CD4-positive, alpha-beta T cell treated with Interferon gamma for 1 hour (primary cell): ENCODE results near the gene CD300LB.

Experiments
- DNase-seq: peaks from one replicate; pipeline ENCODE4 v3.0.0-alpha.2; 2020

CD300LB gene

DNA sequence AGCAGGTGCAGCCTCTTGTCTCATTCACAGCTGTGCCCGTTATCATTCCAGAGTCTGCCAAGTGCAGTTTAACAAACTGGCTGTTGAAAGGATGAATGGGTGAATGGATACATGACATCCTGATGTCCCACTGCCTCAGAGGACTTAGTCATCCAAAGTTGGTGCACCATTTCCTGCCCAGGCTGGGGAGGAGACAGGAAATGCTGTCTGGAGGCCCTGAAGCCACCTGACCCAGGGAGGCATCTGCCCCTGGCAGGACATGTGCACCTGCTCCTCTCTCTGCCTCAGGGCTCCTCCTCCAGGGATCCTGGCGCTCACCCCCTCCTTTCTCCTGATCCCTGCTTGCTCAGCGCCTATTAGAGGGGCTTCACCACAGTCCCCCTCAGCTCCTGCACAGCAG, 16.5 kb upstream of the CD300LB start:
- no peak for DNase-seq

DNA sequence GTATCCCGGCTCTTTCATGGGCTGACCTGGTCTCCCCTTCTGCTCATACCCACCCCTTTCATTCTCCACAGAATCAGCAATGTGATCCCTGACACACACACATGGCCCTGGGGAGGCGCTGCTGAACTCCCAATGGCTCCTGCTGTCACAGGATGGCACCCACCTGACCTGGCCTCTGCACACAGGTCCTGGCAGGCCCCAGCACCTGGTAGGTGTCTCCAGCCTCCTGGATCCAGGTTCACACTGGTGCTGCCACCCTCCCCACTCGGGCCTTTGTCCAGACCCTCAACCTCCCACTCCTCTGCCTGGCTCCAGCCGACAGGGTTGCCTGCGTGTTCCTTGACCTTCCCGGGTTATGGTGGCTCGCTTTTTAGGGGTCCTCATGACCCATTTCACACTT, 16.0 kb upstream of the CD300LB start:
- no peak for DNase-seq

DNA sequence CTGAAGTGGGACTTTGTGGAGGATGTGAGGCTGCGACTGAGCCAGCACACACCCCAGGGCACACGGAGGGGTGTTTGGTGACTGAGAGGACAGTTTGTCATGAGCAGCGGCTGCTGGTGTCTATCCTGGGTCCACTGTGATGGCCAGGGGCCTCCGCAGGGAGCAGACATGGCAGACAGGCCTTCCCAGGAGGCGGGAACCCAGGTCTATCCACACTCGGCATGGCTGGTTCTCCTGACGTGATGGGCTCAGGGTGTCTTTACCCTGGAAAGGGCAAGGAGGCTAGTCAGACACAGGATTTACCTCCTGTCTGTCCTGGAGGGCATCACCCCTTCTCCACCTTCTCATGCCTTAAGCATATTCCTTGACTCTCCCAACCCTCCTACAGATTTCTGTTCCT, 15.3 kb upstream of the CD300LB start:
- DNase-seq: no peak

DNA sequence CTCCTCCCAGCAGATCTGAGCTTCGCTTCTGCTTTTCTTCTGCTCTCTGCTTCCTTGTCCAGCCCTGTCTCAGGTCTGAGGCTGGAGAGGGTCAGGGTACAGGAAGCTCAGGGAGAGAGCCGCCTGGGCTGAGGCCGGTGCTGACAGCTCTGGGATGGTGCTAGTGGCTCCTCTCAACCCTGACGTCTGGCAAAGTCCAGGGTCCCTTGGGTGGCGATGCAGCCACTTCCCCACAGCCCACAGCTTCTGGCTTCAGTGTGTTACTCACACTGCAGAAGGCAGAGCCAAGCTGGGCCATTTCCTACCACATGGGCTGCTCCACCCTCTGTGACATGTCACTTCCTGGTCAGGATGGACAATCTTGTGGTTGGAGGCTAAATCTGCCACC, 14.6 kb upstream of the CD300LB start, which contains the start of gene CD300C:
Gene CD300C (minus strand): TSS at position 273 of the 388 bp plus-strand sequence. CDS start 333 bp downstream, outside the sequence.
- peak; percentile 69 for DNase-seq

DNA sequence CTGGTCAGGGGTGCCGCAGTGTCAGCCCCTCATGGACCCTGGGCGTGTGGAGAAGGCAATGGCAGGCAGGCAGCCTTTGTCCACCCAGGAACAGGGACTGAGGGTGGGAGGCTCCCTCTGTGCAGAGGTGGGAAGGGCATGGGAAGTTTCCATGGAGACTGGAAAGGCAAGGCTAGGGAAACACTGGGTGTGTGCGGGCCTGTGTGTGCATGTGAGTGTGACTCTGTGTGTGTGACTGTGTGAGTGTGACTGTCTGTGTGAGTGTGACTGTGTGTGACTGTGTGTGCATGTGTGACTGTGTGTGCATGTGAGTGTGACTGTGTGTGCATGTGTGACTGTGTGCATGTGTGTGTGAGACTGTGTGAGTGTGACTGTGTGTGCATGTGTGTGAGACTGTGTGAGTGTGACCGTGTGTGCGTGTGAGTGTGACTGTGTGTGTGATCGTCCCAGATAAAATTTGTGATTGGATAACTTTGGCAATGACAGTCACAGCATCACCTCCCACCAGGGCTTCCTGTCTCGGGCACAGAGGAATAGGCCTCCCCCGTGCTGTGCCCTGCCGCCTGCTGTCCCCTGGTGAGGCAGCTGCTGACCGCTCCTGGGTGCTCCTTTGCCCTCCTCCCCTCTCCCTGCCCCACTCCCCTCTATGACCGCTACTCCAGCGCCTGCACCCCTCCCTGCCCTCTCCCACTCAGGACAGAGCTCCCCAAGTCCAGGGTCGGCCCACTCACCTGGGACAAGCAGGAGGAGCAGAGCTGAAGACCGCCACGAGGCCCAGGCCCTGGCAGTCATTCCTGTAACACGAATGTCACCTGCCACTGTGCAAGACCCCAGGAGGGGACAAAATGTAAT, 13.9 kb upstream of the CD300LB start:
- no peak for DNase-seq

DNA sequence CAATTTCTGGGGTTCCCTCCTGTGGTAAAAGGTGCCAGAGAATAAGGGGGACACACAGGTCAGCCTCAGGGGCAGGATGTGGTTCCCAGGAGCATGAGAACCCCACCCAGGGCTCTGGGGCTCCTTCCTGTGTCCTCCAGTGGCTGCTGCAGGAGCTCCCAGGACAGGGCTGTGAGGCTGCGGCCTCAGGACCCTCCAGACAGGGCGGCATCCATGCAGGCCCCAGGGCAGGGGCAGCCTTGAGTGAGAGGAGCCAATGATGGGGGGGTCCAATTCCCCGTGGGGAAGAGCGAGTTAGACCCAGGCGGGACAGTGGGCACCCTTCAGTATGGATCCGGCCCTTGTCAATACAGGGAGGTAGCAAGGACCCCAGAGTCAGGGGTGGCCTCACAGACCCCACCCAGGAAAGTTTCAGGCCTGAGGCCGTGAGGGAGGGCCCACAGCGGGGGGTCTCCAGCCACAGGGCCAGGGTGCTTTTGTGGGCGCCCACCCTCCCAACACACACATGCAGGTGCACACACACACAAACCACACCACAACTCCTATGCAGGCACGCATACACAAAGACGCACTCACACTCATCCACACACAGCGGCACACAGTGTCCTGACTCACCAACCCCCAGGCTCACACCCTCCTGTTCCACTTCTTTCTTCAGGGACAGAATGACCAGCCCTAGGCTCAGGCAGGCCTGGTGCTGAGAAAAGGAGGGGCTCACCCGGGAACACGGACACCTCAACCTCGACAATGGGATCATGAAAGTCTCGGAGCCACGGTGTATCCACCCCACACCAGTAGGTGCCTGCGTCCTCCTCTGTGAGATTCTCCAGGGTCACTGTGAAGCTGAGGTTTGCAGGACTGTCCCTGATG, 12.9 kb upstream of the CD300LB start:
- no peak for DNase-seq

DNA sequence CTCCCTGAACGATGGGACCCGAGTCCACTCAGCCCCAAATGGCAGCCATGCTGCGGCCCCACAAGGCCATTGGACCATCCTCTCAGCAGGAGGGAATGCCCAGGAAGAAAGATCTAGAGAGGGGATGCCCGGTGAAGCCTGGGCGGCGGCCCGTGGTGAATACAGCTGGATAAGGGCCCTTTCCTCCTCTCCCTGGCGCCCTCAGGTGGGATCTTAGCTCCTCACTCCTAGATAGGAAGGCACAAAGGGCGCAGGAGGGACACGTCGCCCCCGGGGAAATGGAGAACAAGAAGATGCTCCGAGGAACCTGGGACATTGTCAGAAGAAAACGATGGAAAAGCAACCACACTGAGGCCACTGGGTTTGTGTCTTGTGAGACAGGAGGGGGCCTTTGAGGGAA, 12.1 kb upstream of the CD300LB start:
- DNase-seq: no peak

DNA sequence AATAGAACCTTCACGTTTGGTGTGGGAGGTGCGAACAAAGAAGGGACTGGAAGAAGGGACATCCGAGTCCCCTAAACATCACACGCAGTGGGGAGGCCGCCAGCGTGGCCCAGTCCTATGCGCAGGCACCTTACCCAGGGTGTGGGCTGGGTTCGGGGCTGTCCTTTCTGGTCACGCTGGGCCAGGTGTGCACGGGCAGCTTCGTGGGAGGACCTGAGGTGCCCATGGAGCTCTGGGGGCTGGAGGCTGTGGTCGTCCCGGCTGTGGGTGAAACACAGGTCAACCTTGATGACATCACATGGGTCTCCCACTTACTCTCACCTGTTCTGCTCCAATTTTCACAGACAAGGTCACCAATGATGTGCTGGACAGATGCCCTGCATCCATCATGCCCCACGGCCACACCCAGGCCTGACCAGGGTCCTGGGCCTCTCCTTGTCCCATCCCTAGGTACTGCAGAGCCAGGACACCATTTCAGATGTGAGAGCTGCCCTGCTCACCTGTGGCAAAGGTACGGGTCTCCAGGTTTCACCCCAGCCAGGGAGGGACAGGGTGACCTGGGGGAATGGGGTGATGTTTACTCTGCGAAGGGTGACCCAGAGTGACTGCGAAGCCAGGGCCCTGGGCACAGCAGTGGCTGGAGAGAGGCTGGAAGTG, 11.6 kb upstream of the CD300LB start:
- no peak for DNase-seq

DNA sequence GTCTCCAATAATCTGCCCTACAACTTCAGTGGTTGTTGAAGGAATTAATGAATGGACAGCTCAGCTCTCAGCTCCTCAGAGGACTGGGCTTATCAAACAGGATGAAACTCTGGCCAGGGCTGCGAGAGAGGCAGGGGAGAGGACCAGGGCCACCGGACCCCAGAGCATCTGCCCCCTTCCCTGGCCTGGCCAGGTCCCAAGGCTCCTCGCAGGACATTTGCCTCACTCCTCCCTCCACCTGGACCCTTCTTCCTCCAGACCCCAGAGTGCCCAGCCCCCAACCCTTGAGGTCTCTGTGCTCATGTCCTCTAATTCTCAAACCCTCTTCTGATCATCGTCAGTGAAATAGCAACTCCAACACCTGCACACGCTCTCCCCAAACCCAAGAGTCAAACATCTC, 10.9 kb upstream of the CD300LB start:
- no peak for DNase-seq

DNA sequence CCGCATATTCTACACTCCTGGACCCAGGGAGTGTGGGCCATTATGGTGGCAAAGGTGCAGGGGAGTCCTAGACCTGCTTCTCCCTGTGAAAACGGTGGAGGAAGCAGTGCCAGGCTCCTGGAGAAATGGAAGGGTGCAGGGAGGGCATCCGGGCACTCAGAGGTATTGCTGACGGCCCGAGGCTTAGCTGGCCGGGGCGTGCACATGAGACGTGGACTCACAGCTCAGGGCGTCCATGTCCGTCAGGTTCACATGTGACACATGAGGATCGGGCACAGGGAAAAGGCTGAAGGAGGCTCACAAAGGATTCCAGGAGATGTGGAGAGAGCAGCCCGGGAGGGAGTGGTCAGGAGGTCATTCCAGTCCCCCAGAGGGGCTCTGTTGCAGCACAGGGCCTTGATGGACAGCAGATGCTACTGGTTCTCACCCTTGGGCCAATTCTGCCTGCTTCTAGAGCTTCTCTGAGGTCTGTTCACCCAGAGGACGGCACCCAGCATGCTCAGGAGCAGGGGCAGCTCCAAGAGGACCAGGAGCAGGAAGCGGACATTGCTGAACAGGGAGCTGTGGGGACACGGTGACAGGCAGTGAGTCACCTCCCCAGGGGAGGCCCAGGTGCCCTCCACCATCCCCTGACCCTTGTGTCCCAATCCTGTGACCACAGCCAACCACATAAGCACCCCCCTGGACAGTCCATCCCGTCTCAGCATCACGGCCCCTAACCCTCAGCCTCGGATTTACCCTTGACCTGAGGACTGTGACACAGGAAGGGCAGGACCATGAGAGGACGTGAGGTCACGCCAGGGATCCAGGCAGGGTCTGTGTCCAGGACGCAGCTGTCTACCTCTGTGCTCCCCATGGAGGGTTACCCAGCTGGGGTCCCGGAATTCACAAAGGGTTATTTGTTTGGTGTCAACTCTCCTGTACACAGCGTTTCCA, 10.2 kb upstream of the CD300LB start:
- DNase-seq: no peak

DNA sequence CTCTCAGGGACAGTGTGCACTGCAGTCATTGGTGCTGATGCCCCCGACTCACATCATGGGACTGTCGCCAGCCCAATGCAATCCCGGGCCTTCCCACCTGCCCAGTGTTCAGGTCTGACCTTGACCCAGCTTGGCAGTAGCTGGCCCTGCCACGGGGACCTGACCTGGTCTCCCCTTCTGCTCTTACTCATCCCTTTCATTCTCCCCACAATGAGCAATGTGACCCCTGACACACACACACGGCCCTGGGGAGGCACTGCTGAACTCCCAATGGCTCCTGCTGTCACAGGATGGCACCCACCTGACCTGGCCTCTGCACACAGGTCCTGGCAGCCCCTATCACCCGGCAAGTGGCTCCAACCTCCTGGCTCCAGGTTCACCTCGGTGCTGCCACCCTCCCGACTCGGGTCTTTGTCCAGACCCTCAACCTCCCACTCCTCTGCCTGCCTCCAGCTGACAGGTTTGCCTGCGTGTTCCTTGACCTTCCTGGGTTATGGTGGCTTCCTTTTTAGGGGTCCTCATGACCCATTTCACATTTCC, 8.1 kb upstream of the CD300LB start:
- DNase-seq: no peak

DNA sequence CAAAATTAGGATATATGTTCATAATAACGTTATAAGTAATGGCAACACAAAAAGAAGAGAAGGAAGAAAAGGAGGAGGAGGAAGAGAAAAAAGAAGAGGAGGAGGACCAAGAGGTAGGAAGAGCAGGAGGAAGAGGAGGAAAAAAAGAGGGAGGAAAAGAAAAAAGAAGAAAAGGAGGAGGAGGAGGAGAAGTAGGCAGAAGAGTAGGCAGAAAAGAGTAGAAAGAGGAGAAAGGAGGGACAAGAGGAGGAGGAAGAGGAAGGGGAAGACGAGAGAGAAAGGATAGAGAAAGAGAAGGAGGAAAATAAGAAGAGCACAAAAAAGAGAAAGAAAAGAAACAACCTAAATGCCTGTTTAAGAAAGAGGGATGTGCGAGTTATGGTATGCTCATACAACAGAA, 5.6 kb upstream of the CD300LB start:
- no peak for DNase-seq

DNA sequence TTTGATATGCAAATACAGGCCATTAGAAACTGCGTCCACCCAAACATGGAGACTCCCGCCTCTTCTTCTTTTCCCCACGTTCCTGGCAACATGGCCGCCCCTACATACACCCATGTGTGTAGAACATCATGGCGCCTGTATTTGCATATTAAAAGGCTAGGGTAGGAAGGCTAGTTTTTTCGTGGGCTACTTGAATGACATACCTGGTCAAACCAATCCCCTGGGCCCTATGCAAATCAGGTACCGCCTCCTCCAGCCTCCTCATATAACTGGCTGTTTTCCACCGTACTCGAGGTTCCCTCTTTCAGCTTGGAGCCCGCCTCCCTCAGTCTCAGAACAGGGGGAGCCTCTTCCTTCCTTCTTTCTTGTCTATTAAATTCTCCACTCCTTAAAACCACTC, 840 bp upstream of the CD300LB start:
- peak; percentile 79 for DNase-seq

DNA sequence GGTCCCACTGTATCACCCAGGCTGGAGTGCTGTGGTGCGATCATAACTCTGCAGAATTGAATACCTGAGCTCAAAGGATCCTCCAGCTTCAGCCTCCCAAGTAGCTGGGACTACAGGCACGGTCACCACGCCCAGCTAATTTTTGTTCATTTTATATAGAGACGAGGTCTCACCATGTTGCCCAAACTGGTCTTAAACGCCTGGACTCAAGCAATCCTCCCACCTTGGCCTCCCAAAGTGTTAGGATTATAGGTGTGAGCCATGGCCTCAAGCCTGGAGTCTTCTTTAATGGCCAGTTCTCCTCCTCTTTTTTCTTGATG, 484 bp downstream of the CD300LB start:
- no peak for DNase-seq

DNA sequence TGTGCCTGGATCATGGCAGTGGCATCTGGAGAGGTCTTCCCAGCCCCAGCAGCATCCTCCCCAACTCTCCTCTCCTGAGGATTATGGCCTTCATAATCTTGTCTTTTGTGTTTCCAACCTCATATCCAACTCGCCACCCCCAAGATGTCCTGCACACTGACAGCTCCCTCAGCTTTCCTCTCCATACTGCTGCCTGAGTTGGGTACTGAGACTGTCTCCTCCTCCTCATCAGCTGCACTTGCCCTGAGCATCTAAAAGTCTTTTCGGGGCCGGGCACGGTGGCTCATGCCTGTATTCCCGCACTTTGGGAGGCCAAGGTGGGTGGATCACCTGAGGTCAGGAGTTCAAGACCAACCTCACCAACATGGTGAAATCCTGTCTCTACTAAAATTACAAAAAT, 2.0 kb downstream of the CD300LB start:
- no peak for DNase-seq

DNA sequence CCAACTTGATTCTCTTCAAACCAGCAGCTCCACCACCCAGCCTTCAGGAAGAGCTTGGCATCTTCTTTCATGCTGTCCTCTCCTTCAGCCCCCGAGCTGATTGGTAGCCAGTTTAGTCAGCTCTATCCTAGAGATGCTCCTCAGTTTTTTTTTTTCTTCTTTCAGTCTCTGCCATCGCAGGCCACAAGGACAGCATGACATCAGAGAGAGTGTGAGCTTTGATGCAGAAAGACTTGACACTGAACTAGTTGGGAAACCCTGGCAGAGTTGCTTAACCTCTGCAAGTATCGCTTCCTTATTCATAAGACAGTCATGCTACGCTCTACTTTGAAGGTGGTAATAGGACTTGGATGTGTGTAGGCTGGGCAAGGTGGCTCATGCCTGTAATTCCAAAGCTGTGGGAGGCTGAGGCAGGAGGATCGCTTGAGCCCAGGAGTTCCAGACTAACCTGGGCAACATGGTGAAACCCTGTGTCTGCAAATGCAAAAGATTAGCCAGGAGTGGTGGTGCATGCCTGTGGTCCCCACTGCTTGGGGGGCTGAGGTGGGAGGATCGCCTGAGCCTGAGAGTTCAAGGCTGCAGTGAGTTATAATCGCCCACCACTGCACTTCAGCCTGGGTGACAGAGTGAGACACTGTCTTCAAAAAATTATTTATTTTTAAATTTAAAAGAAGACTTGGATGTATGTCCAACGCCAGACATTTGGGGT, 2.6 kb downstream of the CD300LB start:
- DNase-seq: peak; percentile 65

DNA sequence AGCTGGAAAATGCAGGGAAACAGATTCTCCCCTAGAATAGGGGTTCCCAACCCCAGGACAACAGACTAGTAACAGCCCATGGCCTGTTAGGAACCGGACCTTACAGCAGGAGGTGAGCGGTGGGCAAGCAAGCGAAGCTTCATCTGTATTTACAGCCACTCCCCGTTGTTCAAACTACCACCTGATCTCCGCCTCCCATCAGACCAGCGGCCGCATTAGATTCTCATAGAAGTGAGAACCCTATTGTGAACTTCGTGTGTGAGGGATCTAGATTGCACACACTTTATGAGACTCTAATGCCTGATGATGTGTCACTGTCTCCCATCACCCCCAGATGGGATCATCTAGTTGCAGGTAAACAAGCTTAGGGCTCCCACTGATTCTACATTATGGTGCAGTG, 3.5 kb downstream of the CD300LB start:
- no peak for DNase-seq

DNA sequence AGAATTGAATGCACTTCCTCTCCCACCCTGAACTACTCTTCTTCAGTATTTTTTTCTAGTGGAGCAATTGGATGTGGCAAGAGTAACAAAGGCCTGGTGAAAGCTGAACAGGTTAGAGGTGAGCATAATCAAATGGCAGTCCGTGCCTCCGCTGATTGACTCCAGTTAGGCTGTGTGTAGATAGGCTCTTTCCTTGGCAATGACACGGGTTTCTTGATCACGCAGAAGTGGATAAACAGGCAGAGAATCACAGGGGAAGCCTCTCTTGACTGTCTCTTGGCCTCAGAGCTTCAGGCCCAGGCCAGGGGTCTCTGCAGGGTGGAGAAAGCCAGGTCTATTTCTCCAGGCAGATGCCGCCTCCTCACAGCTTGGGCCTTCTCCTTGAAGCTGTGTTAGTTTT, 4.2 kb downstream of the CD300LB start:
- no peak for DNase-seq

DNA sequence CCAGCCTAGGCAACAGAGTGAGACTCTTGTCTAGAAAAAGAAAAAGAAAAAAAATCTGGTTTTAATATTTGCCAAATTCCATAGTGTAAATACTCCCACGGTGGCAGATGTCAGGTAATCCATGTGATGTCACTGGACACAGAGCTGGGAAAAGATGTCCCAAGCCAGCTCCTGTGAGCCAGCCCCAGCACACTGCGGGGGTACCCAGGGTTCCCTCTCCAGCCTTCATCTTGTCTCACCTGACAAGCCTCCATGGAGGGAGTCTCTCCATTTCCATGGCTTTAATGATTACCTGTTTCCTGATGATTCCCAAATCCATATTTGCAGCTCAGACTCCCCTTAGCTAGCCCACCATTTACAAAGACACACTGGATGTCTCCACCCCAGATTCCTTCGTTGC, 4.6 kb downstream of the CD300LB start:
- no peak for DNase-seq

DNA sequence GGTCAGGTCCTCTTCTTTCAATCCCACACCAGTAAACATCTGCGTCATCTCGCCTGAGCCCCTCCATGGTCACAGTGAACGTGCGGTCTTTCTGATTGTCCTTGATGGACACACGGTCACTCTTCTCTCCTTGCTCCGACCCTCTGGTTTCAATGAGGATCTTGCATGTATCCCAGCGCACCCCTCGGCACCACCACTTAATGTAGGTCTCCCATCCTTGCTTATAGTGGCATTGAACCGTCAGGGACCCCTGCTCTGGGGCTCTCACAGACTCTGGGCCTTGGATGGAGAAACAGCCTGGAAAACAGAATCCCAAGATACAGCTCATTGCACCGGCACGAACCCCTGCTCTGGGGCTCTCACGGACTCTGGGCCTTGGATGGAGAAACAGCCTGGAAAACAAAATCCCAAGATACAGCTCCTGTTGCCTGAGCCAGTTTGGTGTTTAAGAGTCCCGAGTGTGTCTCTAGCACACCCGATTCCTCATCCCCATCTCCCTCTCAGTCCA, 5.4 kb downstream of the CD300LB start:
- DNase-seq: no peak

DNA sequence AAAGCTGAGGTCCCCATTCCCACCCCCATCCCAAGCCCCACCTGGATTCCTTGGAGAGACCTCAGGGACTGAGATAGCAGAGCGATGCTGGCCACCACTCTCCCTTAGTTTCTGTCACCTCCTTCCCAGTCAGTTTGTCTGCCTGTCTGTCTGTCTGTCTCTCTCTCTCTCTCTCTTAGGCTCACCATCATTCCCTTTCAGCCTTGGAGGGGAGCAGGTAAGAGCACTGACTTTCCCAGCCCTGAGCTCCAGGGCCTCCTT, 5.9 kb downstream of the CD300LB start:
- DNase-seq: no peak
